Amniotic epithelial cell (primary cell): Measurements from ENCODE around the gene FLNC.
A peak's percentile ranks its signal among the peaks of the same experiment; 100 is the strongest.

Experiments
- DNase-seq: peaks from one replicate; pipeline ENCODE4 v3.0.0-alpha.2; 2010; ENCODE audit warnings: low read depth

Gene FLNC

DNA sequence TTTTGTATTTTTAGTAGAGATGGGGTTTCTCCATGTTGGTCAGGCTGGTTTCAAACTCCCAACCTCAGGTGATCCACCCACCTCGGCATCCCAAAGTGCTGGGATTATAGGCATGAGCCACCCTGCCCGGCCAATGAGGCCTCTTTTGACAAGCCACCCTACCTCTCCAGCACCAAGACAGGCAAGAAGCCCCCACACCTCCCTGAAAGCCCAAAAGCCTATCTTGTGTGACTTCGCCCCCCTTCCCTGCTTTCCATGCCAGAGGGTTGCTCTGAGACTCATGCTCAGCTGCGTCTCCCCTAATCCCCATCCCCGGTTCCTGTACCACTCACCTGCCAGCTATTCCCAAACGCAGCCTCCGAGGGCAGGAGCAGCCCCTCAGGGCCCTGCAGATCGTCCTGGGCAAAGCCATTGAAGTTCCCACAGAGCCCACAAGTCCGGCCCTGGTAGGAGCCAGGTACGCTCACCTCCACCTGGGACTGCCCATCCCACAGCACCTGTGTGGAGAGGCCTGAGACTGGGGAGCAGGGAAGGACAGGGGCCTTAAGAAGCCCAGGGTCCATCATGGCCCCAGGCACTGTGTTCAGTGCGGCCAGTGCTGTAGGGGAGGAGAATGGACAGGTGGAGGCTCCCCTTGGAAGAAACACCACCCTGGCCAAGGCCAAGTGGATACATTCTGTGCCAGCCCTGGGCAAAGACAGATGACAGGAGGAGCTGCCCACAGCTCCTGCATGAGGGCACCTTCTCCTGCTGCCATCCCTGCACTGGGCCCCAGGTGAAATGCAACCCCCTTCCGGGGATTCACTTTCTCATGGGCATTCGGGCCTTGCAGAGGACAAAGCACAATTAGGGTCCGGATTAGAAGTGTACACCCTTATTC, 48.3 kb downstream of the FLNC start:
- DNase-seq: no peak

DNA sequence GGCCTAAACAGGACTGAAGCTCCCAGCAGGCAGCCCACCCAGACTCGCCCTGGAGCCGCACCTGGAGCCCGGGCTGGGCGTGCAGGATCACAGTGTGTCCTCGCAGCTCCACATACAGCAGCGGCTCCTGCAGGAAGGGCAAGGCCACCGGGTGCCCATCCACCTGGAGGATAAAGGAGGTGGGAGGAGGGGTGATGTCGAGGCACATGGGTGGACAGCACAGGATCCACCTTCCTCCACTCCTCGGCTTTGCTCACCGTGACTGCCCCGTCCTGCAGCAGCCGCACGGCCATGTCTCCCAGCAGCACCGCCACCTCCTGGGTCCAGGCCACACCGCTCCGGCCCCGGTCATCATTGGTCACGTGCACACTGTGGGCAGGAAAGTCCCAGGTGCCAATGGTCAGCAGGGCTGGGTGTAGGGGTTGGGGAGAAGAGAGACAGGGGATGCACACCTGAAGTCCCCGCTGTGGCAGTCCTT, 49.3 kb downstream of the FLNC start:
- no peak for DNase-seq

DNA sequence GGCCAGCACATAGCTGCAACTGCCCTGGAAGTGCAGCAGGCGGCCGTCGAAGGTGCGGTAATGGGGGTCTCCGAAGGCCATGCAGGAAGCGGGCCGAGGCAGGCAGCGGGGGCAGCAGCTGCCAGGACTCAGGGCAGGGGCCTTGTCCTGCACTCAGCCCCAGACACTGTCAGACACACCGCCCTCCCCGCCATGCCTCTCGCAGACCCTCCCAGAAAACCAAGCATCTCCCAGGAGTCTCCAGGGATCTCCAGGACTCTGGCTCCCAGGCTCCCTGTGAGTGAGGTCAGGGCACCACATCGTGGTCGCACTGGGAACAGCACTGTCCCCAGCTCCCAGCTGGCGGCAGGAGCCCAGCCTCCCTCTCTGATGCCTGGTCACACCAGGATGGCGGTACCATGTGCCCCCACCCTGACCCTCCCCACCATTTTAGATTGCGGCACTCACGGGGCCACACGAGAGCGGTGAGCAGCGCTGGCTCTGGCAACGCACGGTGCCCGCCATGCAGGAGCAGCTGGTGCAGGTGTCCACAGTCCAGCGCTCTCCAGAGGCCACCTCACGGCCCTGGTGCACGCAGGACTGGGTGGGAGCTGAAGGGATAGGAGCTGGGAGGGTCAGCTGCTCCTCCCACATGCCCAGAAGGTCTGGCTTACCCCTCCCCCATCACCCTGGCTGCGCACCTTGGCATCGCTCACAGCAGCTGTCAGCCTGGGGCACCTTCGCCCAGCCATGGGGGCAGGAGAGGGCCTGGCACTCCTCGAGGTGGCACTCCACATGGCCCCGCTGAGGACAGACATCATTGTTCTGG, 49.9 kb downstream of the FLNC start:
- peak; percentile 39 for DNase-seq

DNA sequence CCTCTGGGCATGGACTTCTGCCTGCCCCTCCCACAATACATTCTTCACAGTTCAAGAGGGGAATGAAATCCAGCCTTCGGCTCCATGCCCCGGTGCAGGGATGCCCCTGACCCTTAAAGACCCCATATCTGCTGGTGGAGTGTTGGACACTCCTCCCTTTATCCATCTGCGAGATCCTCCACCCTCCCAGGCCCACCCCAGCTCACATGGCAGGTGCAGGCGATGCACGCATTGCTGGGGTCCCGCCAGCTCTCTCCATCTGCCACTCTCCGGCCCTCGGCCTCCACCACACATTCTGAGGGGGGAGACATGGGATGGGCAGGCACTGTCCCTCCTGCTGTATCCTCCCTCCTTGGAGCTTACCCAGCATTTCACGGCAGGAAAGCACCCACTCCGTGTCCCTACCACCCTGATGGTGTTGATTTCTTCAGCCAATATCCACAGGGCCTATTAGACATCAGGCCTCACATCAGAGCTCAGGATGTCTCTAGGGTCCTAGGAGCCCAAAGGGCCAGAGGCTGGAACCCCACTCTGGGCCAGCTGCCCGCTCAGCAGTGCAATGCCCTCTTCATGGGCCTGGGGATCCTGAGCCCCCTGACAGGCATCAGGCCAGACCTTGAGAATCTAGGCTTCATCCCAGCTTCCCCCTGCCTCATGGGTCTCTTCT, 50.7 kb downstream of the FLNC start:
- DNase-seq: no peak

DNA sequence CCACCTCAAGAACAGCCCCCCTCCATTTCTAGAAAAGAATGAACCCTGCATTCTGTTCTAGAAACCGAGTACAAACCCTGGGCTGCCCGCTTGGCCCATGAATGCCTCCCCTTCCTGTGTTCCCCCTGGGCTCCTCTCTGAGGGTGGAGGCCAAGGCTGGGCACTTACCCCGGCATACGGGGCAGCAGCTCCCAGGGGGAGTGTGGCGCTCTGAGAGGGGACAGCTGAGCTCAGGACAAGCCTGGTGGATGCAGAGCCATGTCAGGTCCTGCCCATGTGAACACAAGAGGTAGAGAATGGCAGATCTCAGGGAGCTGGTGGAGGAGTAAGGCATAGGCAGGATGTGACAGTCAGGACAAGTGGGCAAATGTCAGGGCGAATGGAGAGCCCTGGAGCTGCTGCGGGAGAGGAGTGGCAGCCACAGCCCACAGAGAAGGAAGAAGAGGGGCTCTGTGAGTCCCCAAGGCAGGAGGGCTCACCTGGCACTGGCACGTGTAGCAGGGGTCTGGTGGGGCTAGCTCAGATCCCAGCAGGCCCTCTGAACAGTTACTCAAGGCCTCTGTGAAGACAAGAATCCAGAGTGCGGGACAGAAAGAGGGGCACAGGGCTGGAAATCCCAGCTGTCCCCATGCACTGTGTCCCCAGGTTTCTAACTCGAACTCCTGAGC, 51.4 kb downstream of the FLNC start:
- no peak for DNase-seq

DNA sequence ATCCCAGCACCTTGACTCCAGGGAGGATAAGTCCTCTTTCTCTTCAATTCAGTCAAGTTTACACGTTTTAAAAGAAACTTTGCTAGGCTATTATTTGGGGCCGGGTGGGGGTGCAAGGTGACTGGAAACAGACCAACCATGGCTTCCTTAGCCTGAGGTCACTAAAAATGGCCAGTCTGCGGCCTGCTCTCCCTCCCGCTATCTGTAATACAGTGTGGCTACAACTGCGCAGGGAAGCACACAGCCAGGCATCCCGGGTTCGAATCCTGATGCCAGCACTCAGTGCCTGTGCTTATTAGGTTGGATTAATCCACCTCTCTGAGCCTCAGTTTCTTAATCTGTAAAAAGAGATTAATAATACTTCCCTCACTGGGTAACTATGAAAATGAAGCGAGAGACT, 51.9 kb downstream of the FLNC start:
- DNase-seq: no peak

DNA sequence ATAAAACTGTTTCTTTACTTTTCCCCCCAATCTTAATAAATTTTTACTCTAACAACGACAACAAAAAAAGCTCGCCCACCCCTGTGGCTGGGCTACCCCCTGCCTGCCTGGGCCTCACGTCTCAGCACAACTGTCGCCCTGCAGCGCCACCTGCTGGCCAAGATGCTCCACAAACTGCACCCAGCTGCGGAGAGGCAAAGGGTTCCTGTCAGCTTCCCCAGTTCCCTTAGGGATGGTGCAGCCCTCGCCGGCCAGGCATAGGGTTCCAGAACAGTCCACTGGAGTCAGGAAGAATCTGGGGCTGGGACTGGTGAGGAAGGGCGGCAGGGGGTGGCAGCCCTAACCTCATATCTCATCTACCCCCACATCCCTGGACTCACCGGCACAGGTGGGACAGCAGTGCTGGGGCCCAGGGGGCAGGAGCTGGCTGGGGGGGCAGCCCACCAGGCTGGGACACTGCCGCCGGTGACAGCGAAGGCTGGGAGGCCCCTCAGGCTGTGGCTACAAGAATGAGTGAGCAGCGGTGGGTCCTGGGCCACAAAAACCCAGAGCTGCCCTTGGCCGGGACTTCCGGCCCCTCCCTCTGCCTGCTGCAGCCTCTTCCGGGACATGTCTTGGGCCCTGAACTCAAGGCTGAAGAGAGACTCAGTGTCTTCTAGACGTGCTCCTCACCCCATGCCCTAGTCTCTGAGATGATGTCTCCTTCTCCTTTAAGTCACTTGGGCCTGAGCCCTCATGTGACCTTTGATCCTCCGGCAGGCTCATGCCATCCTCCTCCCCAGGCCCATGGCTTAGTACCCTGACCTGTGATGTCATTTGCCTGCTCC, 53.6 kb downstream of the FLNC start:
- peak; percentile 49 for DNase-seq

DNA sequence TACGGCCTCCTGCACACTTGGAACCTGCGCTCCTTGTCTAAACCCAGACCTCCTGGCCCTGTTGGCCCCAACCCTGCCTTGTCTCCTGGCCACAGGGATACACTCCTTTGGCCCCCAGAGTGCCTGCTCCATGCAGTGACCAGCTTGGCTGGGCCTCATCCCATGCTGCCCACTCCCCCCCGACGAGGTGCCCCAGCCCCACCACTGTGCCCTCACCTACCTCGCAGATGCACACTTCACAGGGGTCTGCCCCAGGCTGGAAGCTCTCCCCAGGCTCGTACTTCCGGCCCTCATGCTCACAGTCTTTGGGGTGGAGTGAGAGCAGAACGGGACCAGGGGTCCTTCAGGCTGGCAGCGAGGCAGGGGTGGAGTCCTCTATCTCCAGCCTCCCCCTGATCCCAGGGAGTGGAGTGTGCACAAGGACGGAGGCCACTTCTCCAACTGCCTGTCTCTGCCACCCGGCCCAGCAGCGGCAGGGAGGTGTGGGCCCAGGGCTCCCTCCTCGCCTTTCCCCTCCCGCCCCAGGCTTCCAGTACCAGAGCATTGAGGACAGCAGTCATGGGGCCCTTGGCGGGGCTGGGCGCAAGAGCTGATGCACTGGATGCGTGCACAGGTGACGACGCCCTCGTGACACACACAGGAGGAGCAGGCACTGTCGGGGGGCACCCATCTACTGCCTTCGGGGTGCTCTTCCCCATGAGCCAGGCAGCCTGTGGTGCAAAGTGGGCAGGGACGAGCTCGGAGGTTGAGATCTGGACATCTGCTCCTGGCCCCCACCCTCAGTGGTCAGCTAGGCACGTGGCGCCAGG, 54.6 kb downstream of the FLNC start:
- no peak for DNase-seq

DNA sequence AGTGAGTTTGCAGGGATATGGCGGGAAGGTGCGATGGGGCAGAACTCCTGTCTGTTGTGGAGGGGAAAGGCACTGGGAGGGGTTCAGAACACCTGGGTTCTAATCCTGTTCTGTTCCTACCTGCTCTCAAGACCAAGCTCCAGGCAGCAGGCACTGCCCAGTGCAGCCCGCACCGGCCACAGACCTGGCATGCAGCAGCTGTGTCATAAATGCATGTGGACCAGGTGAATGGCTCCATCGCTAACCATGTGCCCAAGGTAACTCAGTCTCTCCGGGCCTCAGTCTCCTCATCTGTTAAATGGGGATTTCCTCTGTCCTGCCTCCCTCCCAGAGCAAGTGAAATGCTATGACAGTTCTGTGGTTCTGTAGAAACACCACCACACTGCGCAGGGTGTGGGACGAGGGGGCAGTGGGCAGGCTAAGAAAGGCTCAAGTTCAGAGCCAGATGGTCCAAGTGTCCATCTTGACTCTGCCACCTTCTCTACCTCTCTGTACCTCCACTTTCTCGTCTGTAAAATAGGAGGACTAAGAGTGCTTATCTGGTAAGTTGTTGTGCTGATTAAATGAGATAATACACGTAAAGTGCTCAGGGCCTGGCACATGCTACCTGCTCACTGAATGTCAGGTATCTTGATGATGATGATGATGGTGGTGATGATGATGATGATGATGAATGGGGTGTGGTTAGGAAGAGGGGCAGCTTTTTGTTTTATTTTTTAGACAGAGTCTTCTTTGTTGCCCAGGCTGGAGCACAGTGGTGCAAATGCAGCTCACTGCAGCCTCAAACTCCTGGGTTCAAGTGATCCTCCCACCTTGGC, 55.4 kb downstream of the FLNC start:
- no peak for DNase-seq

DNA sequence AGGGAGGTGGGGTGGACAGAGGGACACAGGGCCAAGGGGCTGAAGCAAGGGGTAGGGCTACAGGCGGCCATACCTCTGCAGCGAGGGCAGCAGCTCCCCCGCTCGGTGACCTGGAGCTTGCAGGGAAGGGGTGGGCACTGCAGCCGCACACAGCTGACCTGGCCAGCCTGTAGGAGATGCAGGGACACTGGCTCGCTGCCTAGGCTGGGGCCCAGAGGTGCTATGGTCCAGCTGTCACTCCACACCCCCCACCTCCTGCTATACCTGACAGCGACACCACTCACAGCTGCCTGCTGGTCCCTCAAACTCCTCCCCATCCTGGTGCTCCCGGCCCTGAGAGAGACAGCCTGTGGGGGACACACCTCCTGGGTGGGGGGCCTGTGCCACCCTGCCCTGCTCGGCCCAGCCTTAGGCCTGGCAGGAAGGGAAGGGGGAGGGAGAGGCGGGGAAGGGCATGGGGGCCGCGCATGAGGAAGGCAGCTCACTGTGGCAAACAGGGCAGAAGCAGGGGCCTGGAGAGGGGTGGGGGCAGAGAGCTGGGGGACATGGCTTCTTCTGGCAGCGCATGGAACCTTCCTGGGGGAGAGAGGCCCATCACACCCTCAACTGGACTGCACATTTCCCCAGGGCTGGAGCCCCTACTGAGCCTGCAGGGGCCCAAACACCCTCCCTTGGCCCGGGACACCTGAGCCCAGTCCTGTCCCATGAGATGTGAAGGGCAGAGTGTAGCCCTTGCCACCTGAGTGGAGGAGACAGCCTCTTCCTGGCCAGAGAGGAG, 56.4 kb downstream of the FLNC start:
- no peak for DNase-seq

DNA sequence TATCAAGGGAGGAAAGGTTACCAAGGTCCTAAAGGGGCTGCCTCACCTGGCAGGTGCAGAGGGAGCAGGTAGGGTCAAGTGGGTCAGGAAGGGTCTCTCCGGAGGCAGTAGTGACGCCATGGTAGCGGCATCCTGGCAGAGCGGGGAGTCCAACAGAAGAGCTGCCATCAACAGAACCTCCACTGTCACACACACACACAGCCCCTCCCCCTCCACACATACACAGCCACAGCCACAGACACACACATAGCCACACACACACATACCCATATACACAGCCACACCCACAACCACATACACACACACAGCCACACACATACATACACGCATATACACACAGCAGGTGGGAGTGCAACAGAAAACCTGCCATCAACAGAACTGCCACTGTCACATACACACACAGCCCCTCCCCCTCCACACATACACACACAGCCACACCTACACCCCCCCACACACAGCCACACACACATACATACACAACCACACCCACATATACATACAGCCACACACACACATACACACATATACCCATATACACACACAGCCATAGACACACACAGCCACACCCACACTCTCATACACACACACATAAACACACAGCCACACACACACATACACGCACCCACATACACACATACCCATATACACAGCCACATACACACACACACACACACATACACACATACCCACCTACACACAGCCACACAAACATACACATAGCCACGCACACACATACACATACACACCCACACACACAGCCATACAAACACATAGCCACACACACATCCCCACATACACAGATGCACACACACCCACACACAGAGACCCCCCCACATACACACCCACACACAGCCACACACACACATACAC, 57.2 kb downstream of the FLNC start:
- DNase-seq: no peak

DNA sequence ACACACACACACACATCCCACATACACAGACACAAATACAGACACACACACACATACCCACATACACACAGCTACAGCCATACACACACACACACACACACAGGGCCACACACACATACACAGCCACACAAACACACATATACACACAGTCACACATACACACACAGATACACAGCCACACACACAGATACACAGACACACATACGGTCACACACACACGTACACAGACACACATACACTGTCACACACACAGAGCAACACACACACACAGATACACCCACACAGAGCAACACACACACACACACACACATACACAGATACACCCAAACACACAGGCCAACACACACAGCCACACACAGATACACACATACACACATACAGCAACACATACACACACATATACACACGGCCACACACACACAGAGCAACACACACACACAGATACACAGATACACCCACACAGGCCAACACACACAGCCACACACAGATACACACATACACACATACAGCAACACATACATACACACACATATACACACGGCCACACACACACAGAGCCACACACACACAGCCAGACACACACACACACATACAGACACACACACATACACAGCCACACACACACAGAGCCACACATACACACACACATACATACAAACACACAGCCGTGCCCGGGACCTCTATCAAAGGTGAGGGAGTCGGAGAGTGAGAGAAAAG, 58.0 kb downstream of the FLNC start:
- DNase-seq: no peak

DNA sequence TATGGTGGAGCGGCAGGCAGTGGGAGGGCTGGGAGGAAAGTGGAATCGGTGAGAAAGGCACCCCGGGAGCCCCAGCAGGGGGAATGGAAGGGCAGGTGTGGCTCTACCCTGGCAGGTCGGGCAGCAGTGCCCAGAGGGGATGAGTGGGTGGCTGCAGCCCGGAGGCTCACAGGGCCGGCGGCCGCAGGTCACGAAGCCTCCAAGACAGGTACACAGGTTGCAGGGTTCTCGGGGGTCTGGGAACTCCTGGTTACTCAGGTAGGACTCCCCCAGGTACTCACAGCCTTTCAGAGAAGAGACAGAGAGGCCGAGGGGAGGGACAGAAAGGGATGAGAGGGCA, 58.5 kb downstream of the FLNC start:
- no peak for DNase-seq

DNA sequence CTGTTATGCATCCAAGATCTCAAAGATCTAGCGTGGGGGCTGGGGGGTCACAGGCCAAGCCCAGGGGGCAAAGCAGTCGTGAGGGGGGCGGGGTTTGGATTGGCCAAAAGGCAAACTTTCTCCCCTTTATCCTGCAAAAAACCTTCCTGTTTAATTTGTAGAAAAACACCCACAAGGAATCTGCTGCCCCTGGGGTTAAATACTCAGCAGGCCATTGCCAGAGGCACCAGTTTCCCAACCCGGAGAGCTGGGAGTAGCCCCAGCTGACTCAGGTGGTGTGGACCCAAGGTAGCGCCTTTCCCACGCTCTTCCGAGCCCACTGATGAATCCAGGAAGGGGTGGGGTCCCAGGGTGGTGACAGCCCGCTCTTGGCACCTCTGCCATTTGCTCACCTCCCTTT, 58.9 kb downstream of the FLNC start:
- no peak for DNase-seq

DNA sequence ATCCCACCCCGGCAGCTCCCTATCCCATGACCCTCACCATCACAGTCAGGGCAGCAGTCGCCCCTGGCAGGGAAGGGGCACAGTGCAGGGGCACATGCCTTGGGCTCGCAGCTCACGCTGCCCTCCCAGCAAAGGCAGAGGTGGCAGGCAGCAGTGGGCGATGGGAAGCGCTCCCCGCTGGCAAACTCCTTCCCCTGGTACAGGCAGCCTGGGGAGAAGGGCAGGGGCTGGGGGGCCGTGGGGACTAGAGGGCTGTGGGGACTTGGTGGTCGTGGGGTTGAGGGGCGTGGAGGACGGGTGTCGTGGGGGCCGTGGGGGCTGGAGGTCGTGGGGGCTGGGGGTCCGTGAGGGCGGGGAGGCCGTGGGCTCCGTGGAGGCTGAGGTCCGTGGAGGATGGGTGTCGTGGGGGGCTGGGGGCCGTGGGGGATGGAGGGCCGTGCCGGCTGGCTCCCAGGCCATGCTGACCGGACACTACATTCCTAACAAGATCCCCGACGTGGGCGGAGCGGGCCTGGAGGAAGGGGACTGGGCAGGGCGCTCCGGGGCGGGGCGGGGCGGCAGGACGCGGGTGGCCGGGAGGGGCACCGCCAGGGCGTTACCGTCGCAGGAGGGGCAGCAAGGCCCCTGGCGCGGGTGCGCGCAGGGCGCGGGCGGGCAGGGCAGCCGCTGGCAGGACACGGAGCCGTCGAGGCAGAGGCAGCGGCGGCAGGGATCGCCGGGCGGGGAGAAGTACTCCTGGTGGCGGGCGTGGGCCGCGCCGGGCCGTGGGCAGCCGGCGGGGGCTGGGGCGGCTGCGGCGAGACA, 60.3 kb downstream of the FLNC start:
- DNase-seq: no peak
